ENCODE data around the gene RFPL3.
"Not testable (repeated sequence)": the region's sequence is repeated elsewhere in the genome, so short reads cannot be mapped to it uniquely, and the experiment has no call there.

The RFPL3 gene

GRCh38 chr22:32336121-32336603 is 21.5 kb upstream of the RFPL3 start:
- Histone ChIP-seq H3K79me2 (ENCODE audit: control insufficient read depth, insufficient read depth, low read length) (no peaks in the 10 kb centered on the region), H3K27me3 (ENCODE audit: insufficient read depth, low read length, poor library complexity) (no peaks in the 10 kb centered on the region), H2BK15ac (replicated peaks; ENCODE audit: low read depth) (no peak overlapping the region), H3K4me1 (ENCODE audit: control insufficient read depth, low read depth, low read length) (no peaks in the 10 kb centered on the region), H3K79me1 (ENCODE audit: low read length) (no peaks in the 10 kb centered on the region), H3K9ac (ENCODE audit: low read length) (no peak overlapping the region), H2BK120ac (ENCODE audit: low read depth, low read length) (no peak overlapping the region), H3K4me2 (ENCODE audit: low read length) (no peak overlapping the region), H3K18ac (ENCODE audit: low read length) (no peak overlapping the region), H4K5ac (ENCODE audit: low read length) (no peak overlapping the region), H4K8ac (ENCODE audit: low read depth, low read length) (no peak overlapping the region), H3K4me3 (ENCODE audit: low read length) (no peak overlapping the region), H3K27ac (ENCODE audit: low read depth, low read length) (no peak overlapping the region), H3K23ac (ENCODE audit: low read length) (no peak overlapping the region), H2AK5ac (ENCODE audit: low read length) (no peak overlapping the region), H3K36me3 (ENCODE audit: control insufficient read depth, insufficient read depth, low read length) (no peaks in the 10 kb centered on the region), H3K4ac (ENCODE audit: low read depth, low read length) (no peak overlapping the region), H3K56ac (ENCODE audit: low read length) (no peak overlapping the region), H2BK5ac (ENCODE audit: low read length) (no peak overlapping the region)
- no CpG with 5 or more reads among the region's 13 CpGs for WGBS (ENCODE audit: extremely low coverage, insufficient coverage, low lambda C conversion rate)
- peak; percentile 48 for DNase-seq

GRCh38 chr22:32336771-32337424 is 20.8 kb upstream of the RFPL3 start:
- no peaks in the 10 kb centered on the region for H3K4me1 ChIP-seq (ENCODE audit: control insufficient read depth, low read depth, low read length)
- H2BK15ac ChIP-seq (replicated peaks; ENCODE audit: low read depth), result no peak overlapping the region
- H3K79me2 ChIP-seq (ENCODE audit: control insufficient read depth, insufficient read depth, low read length), result no peaks in the 10 kb centered on the region
- H4K8ac ChIP-seq (ENCODE audit: low read depth, low read length), result no peak overlapping the region
- no peak overlapping the region for H3K4me3 ChIP-seq (ENCODE audit: low read length)
- no peak overlapping the region for H3K4ac ChIP-seq (ENCODE audit: low read depth, low read length)
- no peak overlapping the region for H2AK5ac ChIP-seq (ENCODE audit: low read length)
- DNase-seq, result no peak
- no peak overlapping the region for H2BK5ac ChIP-seq (ENCODE audit: low read length)
- no peaks in the 10 kb centered on the region for H3K36me3 ChIP-seq (ENCODE audit: control insufficient read depth, insufficient read depth, low read length)
- no peaks in the 10 kb centered on the region for H3K79me1 ChIP-seq (ENCODE audit: low read length)
- H3K56ac ChIP-seq (ENCODE audit: low read length), result no peak overlapping the region
- no peak overlapping the region for H2BK120ac ChIP-seq (ENCODE audit: low read depth, low read length)
- WGBS (ENCODE audit: extremely low coverage, insufficient coverage, low lambda C conversion rate), result no CpG with 5 or more reads among the region's 10 CpGs
- H3K9ac ChIP-seq (ENCODE audit: low read length), result no peak overlapping the region
- no peak overlapping the region for H3K23ac ChIP-seq (ENCODE audit: low read length)
- H3K4me2 ChIP-seq (ENCODE audit: low read length), result no peak overlapping the region
- no peak overlapping the region for H3K18ac ChIP-seq (ENCODE audit: low read length)
- H3K27ac ChIP-seq (ENCODE audit: low read depth, low read length), result peak overlapping the region; percentile 17
- no peak overlapping the region for H4K5ac ChIP-seq (ENCODE audit: low read length)
- H3K27me3 ChIP-seq (ENCODE audit: insufficient read depth, low read length, poor library complexity), result no peaks in the 10 kb centered on the region

GRCh38 chr22:32337425-32337824 is 20.2 kb upstream of the RFPL3 start:
- H3K23ac ChIP-seq (ENCODE audit: low read length); H2BK5ac ChIP-seq (ENCODE audit: low read length); H3K27ac ChIP-seq (ENCODE audit: low read depth, low read length): not testable (repeated sequence)

GRCh38 chr22:32338757-32339156 is 18.9 kb upstream of the RFPL3 start:
- no peak overlapping the region for H2BK5ac ChIP-seq (ENCODE audit: low read length)
- H3K4me1 ChIP-seq (ENCODE audit: control insufficient read depth, low read depth, low read length), result no peaks in the 10 kb centered on the region
- H4K8ac ChIP-seq (ENCODE audit: low read depth, low read length), result no peak overlapping the region
- H3K18ac ChIP-seq (ENCODE audit: low read length), result no peak overlapping the region
- H2BK15ac ChIP-seq (replicated peaks; ENCODE audit: low read depth), result no peak overlapping the region
- no peak overlapping the region for H3K27ac ChIP-seq (ENCODE audit: low read depth, low read length)
- no CpG with 5 or more reads among the region's 10 CpGs for WGBS (ENCODE audit: extremely low coverage, insufficient coverage, low lambda C conversion rate)
- H3K79me2 ChIP-seq (ENCODE audit: control insufficient read depth, insufficient read depth, low read length), result no peaks in the 10 kb centered on the region
- no peak overlapping the region for H2AK5ac ChIP-seq (ENCODE audit: low read length)
- no peak overlapping the region for H3K4me3 ChIP-seq (ENCODE audit: low read length)
- no peak overlapping the region for H3K4ac ChIP-seq (ENCODE audit: low read depth, low read length)
- no peak overlapping the region for H3K23ac ChIP-seq (ENCODE audit: low read length)
- no peak overlapping the region for H3K56ac ChIP-seq (ENCODE audit: low read length)
- H3K4me2 ChIP-seq (ENCODE audit: low read length), result no peak overlapping the region
- H3K27me3 ChIP-seq (ENCODE audit: insufficient read depth, low read length, poor library complexity), result no peaks in the 10 kb centered on the region
- no peak overlapping the region for H3K9ac ChIP-seq (ENCODE audit: low read length)
- H4K5ac ChIP-seq (ENCODE audit: low read length), result no peak overlapping the region
- no peaks in the 10 kb centered on the region for H3K36me3 ChIP-seq (ENCODE audit: control insufficient read depth, insufficient read depth, low read length)
- H3K79me1 ChIP-seq (ENCODE audit: low read length), result no peaks in the 10 kb centered on the region
- no peak for DNase-seq
- H2BK120ac ChIP-seq (ENCODE audit: low read depth, low read length), result no peak overlapping the region

More at GRCh38 chr22:32337425-32337824, 20.2 kb upstream of the RFPL3 start:
- H3K4me3 ChIP-seq (ENCODE audit: low read length); H3K79me2 ChIP-seq (ENCODE audit: control insufficient read depth, insufficient read depth, low read length); H3K27me3 ChIP-seq (ENCODE audit: insufficient read depth, low read length, poor library complexity); H3K36me3 ChIP-seq (ENCODE audit: control insufficient read depth, insufficient read depth, low read length); H3K9ac ChIP-seq (ENCODE audit: low read length); H3K4ac ChIP-seq (ENCODE audit: low read depth, low read length); H3K79me1 ChIP-seq (ENCODE audit: low read length); H2BK15ac ChIP-seq (replicated peaks; ENCODE audit: low read depth); H3K18ac ChIP-seq (ENCODE audit: low read length); H4K8ac ChIP-seq (ENCODE audit: low read depth, low read length); H2AK5ac ChIP-seq (ENCODE audit: low read length); H3K56ac ChIP-seq (ENCODE audit: low read length); H2BK120ac ChIP-seq (ENCODE audit: low read depth, low read length); DNase-seq; H3K4me1 ChIP-seq (ENCODE audit: control insufficient read depth, low read depth, low read length); H3K4me2 ChIP-seq (ENCODE audit: low read length); H4K5ac ChIP-seq (ENCODE audit: low read length): not testable (repeated sequence)
- no CpG with 5 or more reads among the region's 6 CpGs for WGBS (ENCODE audit: extremely low coverage, insufficient coverage, low lambda C conversion rate)

- Histone ChIP-seq H4K8ac (ENCODE audit: low read depth, low read length) (no peak overlapping the region), H3K27me3 (ENCODE audit: insufficient read depth, low read length, poor library complexity) (no peaks in the 10 kb centered on the region), H2AK5ac (ENCODE audit: low read length) (no peak overlapping the region), H3K79me1 (ENCODE audit: low read length) (no peaks in the 10 kb centered on the region), H3K4me2 (ENCODE audit: low read length) (no peak overlapping the region), H3K27ac (ENCODE audit: low read depth, low read length) (no peak overlapping the region), H3K23ac (ENCODE audit: low read length) (no peak overlapping the region), H2BK120ac (ENCODE audit: low read depth, low read length) (no peak overlapping the region), H3K18ac (ENCODE audit: low read length) (no peak overlapping the region), H3K9ac (ENCODE audit: low read length) (no peak overlapping the region), H3K4ac (ENCODE audit: low read depth, low read length) (no peak overlapping the region), H2BK15ac (replicated peaks; ENCODE audit: low read depth) (no peak overlapping the region), H4K5ac (ENCODE audit: low read length) (no peak overlapping the region), H3K56ac (ENCODE audit: low read length) (no peak overlapping the region), H2BK5ac (ENCODE audit: low read length) (no peak overlapping the region), H3K36me3 (ENCODE audit: control insufficient read depth, insufficient read depth, low read length) (no peaks in the 10 kb centered on the region), H3K4me3 (ENCODE audit: low read length) (no peak overlapping the region), H3K79me2 (ENCODE audit: control insufficient read depth, insufficient read depth, low read length) (no peaks in the 10 kb centered on the region), H3K4me1 (ENCODE audit: control insufficient read depth, low read depth, low read length) (no peaks in the 10 kb centered on the region)
- no CpG with 5 or more reads among the region's 23 CpGs for WGBS (ENCODE audit: extremely low coverage, insufficient coverage, low lambda C conversion rate)
- DNase-seq, result no peak
These were observed 18.3 kb upstream of the RFPL3 start for GRCh38 chr22:32339190-32340012.

Measured in mesendoderm (in vitro differentiated cells).